ENCODE results near the gene AFAP1. TPM values are rescaled to one million over a fixed set of nuclear protein-coding genes. Genes with fewer than 3 reads are reported as not detected.

Gene AFAP1
- total RNA-seq, 1 donor from 2014 or later = 31.9 TPM

DNA sequence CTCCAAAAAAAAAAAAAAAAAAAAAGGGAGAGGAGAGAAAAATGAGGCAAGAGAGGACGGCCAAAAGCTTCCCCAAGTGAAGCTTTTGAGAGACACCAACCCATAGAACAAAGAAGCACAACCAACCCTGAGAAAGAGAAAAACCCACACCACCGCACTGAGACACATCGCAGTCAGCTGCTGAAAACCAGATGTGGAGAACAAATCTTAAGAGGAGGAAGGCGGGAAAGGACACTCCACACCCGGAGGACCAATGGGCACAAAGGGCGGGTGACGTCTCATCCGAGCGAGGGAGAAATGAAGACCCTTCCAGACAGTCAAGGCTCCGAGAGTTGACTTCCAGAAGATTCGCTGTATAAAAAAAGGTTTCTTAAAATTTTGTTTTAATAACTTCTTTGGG, 112.1 kb downstream of the AFAP1 start:
- H3K4me3 Mint-ChIP-seq (ENCODE audit: low read depth) = no peak overlapping the region

DNA sequence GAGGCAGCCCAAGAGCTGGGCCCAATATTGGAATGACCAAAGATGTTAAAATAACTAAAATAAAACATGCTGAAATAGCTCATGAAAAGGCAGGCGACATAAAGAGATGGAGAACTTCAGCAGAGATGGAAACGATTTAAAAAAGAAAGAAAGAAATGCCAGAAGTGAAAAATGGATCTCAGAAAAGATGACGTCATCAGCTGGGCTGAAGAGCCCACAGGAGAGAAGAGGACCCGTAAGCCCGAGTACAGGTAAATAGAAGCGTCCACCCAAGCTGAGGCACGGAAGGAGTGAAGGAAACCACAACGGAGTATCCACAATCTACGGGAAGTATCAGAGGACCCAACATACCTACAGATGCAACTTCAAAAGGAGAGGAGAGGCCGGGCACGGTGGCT, 112.8 kb downstream of the AFAP1 start:
- TF ChIP-seq, protein P1, sequence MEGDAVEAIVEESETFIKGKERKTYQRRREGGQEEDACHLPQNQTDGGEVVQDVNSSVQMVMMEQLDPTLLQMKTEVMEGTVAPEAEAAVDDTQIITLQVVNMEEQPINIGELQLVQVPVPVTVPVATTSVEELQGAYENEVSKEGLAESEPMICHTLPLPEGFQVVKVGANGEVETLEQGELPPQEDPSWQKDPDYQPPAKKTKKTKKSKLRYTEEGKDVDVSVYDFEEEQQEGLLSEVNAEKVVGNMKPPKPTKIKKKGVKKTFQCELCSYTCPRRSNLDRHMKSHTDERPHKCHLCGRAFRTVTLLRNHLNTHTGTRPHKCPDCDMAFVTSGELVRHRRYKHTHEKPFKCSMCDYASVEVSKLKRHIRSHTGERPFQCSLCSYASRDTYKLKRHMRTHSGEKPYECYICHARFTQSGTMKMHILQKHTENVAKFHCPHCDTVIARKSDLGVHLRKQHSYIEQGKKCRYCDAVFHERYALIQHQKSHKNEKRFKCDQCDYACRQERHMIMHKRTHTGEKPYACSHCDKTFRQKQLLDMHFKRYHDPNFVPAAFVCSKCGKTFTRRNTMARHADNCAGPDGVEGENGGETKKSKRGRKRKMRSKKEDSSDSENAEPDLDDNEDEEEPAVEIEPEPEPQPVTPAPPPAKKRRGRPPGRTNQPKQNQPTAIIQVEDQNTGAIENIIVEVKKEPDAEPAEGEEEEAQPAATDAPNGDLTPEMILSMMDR (IDR thresholded peaks at IDR 0.05; ENCODE audit: unreplicated experiment) = no peak
- H3K27ac Mint-ChIP-seq = no peak overlapping the region
- no peak for DNase-seq (ENCODE audit: low spot score, unreplicated experiment)
- H3K36me3 Mint-ChIP-seq (ENCODE audit: insufficient read depth) = peaks cover 15% of the 10 kb centered on the region
- H3K4me3 Mint-ChIP-seq (ENCODE audit: low read depth) = no peak overlapping the region
- peaks cover 21% of the 10 kb centered on the region for H3K4me1 Mint-ChIP-seq (ENCODE audit: low read depth)
- no peaks in the 10 kb centered on the region for H3K9me3 Mint-ChIP-seq (ENCODE audit: low read depth)
- H3K27me3 Mint-ChIP-seq = no peaks in the 10 kb centered on the region

More for the DNA sequence above, 112.1 kb downstream of the AFAP1 start:
- Mint-ChIP-seq H3K9me3 (ENCODE audit: low read depth) (no peaks in the 10 kb centered on the region), H3K36me3 (ENCODE audit: insufficient read depth) (peaks cover 20% of the 10 kb centered on the region), H3K27me3 (no peaks in the 10 kb centered on the region), H3K27ac (no peak overlapping the region), H3K4me1 (ENCODE audit: low read depth) (peaks cover 21% of the 10 kb centered on the region)
- no peak for DNase-seq (ENCODE audit: low spot score, unreplicated experiment)
- TF ChIP-seq, protein P1 (IDR thresholded peaks at IDR 0.05; ENCODE audit: unreplicated experiment) = no peak

DNA sequence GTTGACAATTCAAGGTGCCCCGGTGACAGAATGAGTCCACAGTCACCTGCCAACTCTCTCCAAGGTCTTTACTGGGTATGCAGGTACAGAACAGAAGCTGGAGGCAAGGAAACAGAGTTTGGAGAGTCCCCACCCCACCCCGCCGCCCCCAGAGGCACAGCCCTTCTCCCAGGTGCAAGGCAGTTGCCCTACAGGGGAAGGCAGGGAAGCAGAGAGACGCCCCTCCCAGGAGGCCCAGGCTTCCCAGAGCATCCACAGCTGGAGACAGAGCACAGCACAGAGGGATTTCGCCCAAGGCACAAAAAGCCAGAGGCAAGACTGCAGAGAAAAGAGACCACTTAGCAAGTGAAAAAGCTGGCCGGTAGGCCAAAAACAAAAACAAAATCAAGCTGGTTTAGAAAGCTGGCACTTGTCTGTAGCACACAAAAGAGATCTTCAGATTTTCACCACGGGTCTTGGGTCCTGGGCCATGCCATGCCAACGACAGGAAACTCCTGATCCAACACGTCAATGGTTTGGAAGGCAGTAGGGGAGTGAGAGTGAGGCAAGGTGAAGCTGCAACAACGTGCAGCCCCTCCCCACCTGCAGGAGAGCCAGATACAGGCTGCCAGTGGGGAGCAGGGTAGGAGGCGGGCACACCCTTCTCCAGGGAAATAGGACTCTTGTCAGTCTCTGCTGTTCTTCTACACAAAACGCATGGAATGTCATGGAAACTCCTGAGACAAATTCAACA, 113.3 kb downstream of the AFAP1 start:
- Mint-ChIP-seq H3K9me3 (ENCODE audit: low read depth) (no peaks in the 10 kb centered on the region), H3K27ac (no peak overlapping the region)

DNA sequence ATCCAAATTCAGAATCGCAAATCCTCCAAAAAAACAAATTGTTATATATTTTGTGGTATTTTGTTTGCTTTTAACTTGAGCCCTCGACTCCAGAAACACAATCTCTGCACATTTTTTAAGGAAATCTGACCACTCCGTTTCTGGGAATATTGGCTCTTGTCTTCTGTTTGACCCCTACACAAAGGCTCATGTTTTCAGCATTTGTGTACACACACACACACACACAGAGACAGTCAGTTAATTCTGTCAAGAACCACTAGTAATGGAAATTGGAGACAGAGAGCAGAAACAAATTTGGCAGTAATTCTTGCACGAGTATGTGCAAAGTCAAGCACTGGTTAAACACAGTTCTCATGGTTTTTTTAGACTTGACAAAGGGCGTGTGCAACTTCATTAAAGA, 115.4 kb downstream of the AFAP1 start:
- peak overlapping the region; percentile 79 for H3K27ac Mint-ChIP-seq
- H3K4me3 Mint-ChIP-seq (ENCODE audit: low read depth) = no peak overlapping the region
- DNase-seq (ENCODE audit: low spot score, unreplicated experiment) = no peak
- no peaks in the 10 kb centered on the region for H3K27me3 Mint-ChIP-seq
- TF ChIP-seq, protein P1 (IDR thresholded peaks at IDR 0.05; ENCODE audit: unreplicated experiment) = no peak
- H3K4me1 Mint-ChIP-seq (ENCODE audit: low read depth) = peaks cover 21% of the 10 kb centered on the region
- H3K36me3 Mint-ChIP-seq (ENCODE audit: insufficient read depth) = peaks cover 10% of the 10 kb centered on the region
- no peaks in the 10 kb centered on the region for H3K9me3 Mint-ChIP-seq (ENCODE audit: low read depth)

More for the DNA sequence above, 113.3 kb downstream of the AFAP1 start:
- TF ChIP-seq, protein P1 (IDR thresholded peaks at IDR 0.05; ENCODE audit: unreplicated experiment) = no peak
- H3K27me3 Mint-ChIP-seq = no peaks in the 10 kb centered on the region
- H3K36me3 Mint-ChIP-seq (ENCODE audit: insufficient read depth) = peaks cover 11% of the 10 kb centered on the region
- H3K4me1 Mint-ChIP-seq (ENCODE audit: low read depth) = peaks cover 21% of the 10 kb centered on the region
- no peak overlapping the region for H3K4me3 Mint-ChIP-seq (ENCODE audit: low read depth)
- DNase-seq (ENCODE audit: low spot score, unreplicated experiment) = no peak

DNA sequence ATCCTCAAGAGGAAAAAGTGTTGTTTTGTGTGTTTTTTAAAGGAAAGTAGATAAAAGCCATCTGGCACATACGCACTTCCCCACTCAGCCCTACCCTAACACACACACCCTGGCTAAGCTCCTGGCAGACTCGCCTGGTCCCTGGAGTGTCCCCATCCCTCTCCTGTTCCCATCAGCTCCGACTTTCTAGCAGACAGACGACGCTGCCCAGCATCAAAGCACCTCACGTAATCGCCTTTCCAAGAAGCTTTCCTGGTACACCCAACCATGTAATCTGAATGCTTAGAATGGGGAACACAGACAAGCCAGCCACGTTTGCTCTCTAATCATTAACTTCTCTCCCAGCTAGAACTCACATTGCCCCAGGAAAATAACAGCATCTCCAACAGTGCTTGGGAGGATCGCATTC, 116.2 kb downstream of the AFAP1 start:
- no peak for DNase-seq (ENCODE audit: low spot score, unreplicated experiment)
- Mint-ChIP-seq H3K36me3 (ENCODE audit: insufficient read depth) (peaks cover 10% of the 10 kb centered on the region), H3K27me3 (no peaks in the 10 kb centered on the region), H3K27ac (peak overlapping the region; percentile 65), H3K4me3 (ENCODE audit: low read depth) (peak overlapping the region; percentile 42), H3K4me1 (ENCODE audit: low read depth) (peaks cover 21% of the 10 kb centered on the region), H3K9me3 (ENCODE audit: low read depth) (no peaks in the 10 kb centered on the region)
- TF ChIP-seq, protein P1 (IDR thresholded peaks at IDR 0.05; ENCODE audit: unreplicated experiment) = no peak
